HEK293 (cell line): ENCODE data around the gene EFNA2.

Experiments
- BCL11B ChIP-seq: fragments of 450-650 bp; formaldehyde crosslinking; IDR thresholded peaks from 2 replicates; pipeline ENCODE4 v1.5.1; 2016; ENCODE audit warnings: low read depth, missing biosample characterization, missing genetic modification characterization
- KLF1 ChIP-seq: fragments of 450-650 bp; formaldehyde crosslinking; IDR thresholded peaks from 2 replicates; pipeline ENCODE4 v1.5.1; 2016; ENCODE audit warnings: missing biosample characterization, missing genetic modification characterization
- KLF7 ChIP-seq: fragments of 450-650 bp; formaldehyde crosslinking; IDR thresholded peaks from 2 replicates; pipeline ENCODE4 v1.5.1; 2016; ENCODE audit warnings: missing biosample characterization, missing genetic modification characterization, borderline replicate concordance
- SCRT1 ChIP-seq: fragments of 450-650 bp; formaldehyde crosslinking; IDR thresholded peaks from 2 replicates; pipeline ENCODE4 v1.5.1; 2016; ENCODE audit warnings: missing biosample characterization, missing genetic modification characterization, borderline replicate concordance
- SETDB1 ChIP-seq: IDR thresholded peaks from one replicate; pipeline ENCODE4 v1.6.1; 2017; ENCODE audit warnings: mild to moderate bottlenecking, low read length, moderate library complexity, mixed read lengths; ENCODE audit not compliant: insufficient read length
- SP2 ChIP-seq: fragments of 450-650 bp; formaldehyde crosslinking; IDR thresholded peaks from 2 replicates; pipeline ENCODE4 v1.5.1; 2016; ENCODE audit warnings: missing biosample characterization, missing genetic modification characterization
- WT1 ChIP-seq: fragments of 450-650 bp; formaldehyde crosslinking; IDR thresholded peaks from 2 replicates; pipeline ENCODE4 v1.5.1; 2016; ENCODE audit warnings: missing biosample characterization, missing genetic modification characterization
- ZEB2 ChIP-seq: fragments of 450-650 bp; formaldehyde crosslinking; IDR thresholded peaks from 2 replicates; pipeline ENCODE4 v1.5.1; 2016; ENCODE audit warnings: missing biosample characterization, missing genetic modification characterization
- ZIC2 ChIP-seq: fragments of 450-650 bp; formaldehyde crosslinking; IDR thresholded peaks from 2 replicates; pipeline ENCODE4 v1.5.1; 2016; ENCODE audit warnings: missing biosample characterization, missing genetic modification characterization
- ZNF10 ChIP-seq: fragments of 450-650 bp; formaldehyde crosslinking; IDR thresholded peaks from 2 replicates; pipeline ENCODE4 v1.5.1; 2017; ENCODE audit warnings: missing biosample characterization, missing genetic modification characterization
- ZNF121 ChIP-seq: fragments of 450-650 bp; formaldehyde crosslinking; IDR thresholded peaks from 2 replicates; pipeline ENCODE4 v1.5.1; 2016; ENCODE audit warnings: missing biosample characterization, missing genetic modification characterization
- ZNF133 ChIP-seq: fragments of 450-650 bp; formaldehyde crosslinking; IDR thresholded peaks from 2 replicates; pipeline ENCODE4 v1.5.1; 2016; ENCODE audit warnings: missing biosample characterization, missing genetic modification characterization
- ZNF146 ChIP-seq: fragments of 450-650 bp; formaldehyde crosslinking; IDR thresholded peaks from 2 replicates; pipeline ENCODE4 v1.5.1; 2016; ENCODE audit warnings: missing biosample characterization, missing genetic modification characterization
- ZNF174 ChIP-seq: fragments of 450-650 bp; formaldehyde crosslinking; IDR thresholded peaks from 2 replicates; pipeline ENCODE4 v1.5.0; 2017; ENCODE audit warnings: missing biosample characterization, mild to moderate bottlenecking, missing genetic modification characterization
- ZNF2 ChIP-seq: fragments of 450-650 bp; formaldehyde crosslinking; IDR thresholded peaks from 2 replicates; pipeline ENCODE4 v1.5.1; 2016; ENCODE audit warnings: missing biosample characterization, missing genetic modification characterization
- ZNF24 ChIP-seq: fragments of 450-650 bp; formaldehyde crosslinking; IDR thresholded peaks from 2 replicates; pipeline ENCODE4 v1.5.1; 2016; ENCODE audit warnings: missing biosample characterization, missing genetic modification characterization
- ZNF324 ChIP-seq: fragments of 450-650 bp; formaldehyde crosslinking; IDR thresholded peaks from 2 replicates; pipeline ENCODE4 v1.5.1; 2016; ENCODE audit warnings: missing biosample characterization, missing genetic modification characterization
- ZNF341 ChIP-seq: fragments of 450-650 bp; formaldehyde crosslinking; IDR thresholded peaks from 2 replicates; pipeline ENCODE4; 2016; ENCODE audit warnings: low read depth, missing biosample characterization, missing genetic modification characterization
- ZNF391 ChIP-seq: fragments of 450-650 bp; formaldehyde crosslinking; IDR thresholded peaks from 2 replicates; pipeline ENCODE4 v1.5.1; 2016; ENCODE audit warnings: low read depth, missing biosample characterization, missing genetic modification characterization, borderline replicate concordance
- ZNF561 ChIP-seq: fragments of 450-650 bp; IDR thresholded peaks from 2 replicates; pipeline ENCODE4 v1.5.1; 2018; ENCODE audit warnings: missing biosample characterization, missing genetic modification characterization, borderline replicate concordance
- ZNF571 ChIP-seq: fragments of 450-650 bp; formaldehyde crosslinking; IDR thresholded peaks from 2 replicates; pipeline ENCODE4 v1.5.0; 2017; ENCODE audit warnings: missing biosample characterization, missing genetic modification characterization
- ZNF626 ChIP-seq: fragments of 450-650 bp; sonication (Bioruptor Pico); formaldehyde crosslinking; IDR thresholded peaks from 2 replicates; pipeline ENCODE4 v1.5.1; 2018; ENCODE audit warnings: missing biosample characterization, missing genetic modification characterization, inconsistent platforms
- ZNF76 ChIP-seq: fragments of 450-650 bp; formaldehyde crosslinking; IDR thresholded peaks from 2 replicates; pipeline ENCODE4; 2016; ENCODE audit warnings: low read depth, missing biosample characterization, missing genetic modification characterization, borderline replicate concordance
- ZNF785 ChIP-seq: fragments of 450-650 bp; formaldehyde crosslinking; IDR thresholded peaks from 2 replicates; pipeline ENCODE4 v1.5.1; 2016; ENCODE audit warnings: missing biosample characterization, missing genetic modification characterization
- TF ChIP-seq, protein P1 (sequence below): fragments of 450-650 bp; formaldehyde crosslinking; IDR thresholded peaks from 2 replicates; pipeline ENCODE4 v1.5.1; 2016; ENCODE audit warnings: missing biosample characterization, missing genetic modification characterization
- TF ChIP-seq, protein P2 (sequence below): fragments of 450-650 bp; formaldehyde crosslinking; IDR thresholded peaks from 2 replicates; pipeline ENCODE4 v1.5.1; 2016; ENCODE audit warnings: missing biosample characterization, missing genetic modification characterization
- TF ChIP-seq, protein P3 (sequence below): fragments of 450-650 bp; formaldehyde crosslinking; IDR thresholded peaks from 2 replicates; pipeline ENCODE4 v1.5.1; 2016; ENCODE audit warnings: missing biosample characterization, missing genetic modification characterization
- TF ChIP-seq, protein P4 (sequence below): fragments of 450-650 bp; formaldehyde crosslinking; IDR thresholded peaks from 2 replicates; pipeline ENCODE4; 2016; ENCODE audit warnings: missing biosample characterization, missing genetic modification characterization
- TF ChIP-seq, protein P5 (sequence below): fragments of 450-650 bp; formaldehyde crosslinking; IDR thresholded peaks from 2 replicates; pipeline ENCODE4 v1.5.1; 2016; ENCODE audit warnings: missing biosample characterization, missing genetic modification characterization, low read depth

Gene EFNA2

DNA sequence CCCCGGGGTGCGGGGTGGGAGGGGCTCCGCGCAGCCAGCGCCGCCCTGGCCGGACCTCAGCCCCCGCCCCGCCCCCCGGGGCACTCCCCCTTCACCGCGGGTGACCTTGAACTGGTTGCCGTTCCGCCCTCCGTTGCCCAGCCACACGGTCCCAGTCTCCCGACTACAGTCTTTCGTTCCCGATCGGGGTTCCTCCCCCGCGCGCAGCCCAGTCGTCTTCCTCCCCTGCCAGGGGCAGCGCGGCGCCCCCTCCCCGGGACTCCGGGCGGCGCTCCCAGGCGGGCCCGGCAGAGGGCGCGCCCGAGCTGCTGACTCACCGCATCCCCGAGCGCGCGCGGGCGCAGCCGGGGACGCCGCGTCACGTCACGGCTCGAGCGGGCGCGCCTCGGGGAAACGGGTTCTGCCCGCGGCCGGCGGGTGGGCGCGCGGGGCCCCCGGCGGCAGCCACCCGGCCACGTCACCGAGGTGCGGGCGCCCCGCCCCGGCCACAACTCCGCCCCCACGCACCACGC is 36.8 kb upstream of the EFNA2 start (continued):
- TF ChIP-seq, protein P1, sequence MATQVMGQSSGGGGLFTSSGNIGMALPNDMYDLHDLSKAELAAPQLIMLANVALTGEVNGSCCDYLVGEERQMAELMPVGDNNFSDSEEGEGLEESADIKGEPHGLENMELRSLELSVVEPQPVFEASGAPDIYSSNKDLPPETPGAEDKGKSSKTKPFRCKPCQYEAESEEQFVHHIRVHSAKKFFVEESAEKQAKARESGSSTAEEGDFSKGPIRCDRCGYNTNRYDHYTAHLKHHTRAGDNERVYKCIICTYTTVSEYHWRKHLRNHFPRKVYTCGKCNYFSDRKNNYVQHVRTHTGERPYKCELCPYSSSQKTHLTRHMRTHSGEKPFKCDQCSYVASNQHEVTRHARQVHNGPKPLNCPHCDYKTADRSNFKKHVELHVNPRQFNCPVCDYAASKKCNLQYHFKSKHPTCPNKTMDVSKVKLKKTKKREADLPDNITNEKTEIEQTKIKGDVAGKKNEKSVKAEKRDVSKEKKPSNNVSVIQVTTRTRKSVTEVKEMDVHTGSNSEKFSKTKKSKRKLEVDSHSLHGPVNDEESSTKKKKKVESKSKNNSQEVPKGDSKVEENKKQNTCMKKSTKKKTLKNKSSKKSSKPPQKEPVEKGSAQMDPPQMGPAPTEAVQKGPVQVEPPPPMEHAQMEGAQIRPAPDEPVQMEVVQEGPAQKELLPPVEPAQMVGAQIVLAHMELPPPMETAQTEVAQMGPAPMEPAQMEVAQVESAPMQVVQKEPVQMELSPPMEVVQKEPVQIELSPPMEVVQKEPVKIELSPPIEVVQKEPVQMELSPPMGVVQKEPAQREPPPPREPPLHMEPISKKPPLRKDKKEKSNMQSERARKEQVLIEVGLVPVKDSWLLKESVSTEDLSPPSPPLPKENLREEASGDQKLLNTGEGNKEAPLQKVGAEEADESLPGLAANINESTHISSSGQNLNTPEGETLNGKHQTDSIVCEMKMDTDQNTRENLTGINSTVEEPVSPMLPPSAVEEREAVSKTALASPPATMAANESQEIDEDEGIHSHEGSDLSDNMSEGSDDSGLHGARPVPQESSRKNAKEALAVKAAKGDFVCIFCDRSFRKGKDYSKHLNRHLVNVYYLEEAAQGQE (tag by site-specific recombination) = no peak
- TF ChIP-seq, protein P2, sequence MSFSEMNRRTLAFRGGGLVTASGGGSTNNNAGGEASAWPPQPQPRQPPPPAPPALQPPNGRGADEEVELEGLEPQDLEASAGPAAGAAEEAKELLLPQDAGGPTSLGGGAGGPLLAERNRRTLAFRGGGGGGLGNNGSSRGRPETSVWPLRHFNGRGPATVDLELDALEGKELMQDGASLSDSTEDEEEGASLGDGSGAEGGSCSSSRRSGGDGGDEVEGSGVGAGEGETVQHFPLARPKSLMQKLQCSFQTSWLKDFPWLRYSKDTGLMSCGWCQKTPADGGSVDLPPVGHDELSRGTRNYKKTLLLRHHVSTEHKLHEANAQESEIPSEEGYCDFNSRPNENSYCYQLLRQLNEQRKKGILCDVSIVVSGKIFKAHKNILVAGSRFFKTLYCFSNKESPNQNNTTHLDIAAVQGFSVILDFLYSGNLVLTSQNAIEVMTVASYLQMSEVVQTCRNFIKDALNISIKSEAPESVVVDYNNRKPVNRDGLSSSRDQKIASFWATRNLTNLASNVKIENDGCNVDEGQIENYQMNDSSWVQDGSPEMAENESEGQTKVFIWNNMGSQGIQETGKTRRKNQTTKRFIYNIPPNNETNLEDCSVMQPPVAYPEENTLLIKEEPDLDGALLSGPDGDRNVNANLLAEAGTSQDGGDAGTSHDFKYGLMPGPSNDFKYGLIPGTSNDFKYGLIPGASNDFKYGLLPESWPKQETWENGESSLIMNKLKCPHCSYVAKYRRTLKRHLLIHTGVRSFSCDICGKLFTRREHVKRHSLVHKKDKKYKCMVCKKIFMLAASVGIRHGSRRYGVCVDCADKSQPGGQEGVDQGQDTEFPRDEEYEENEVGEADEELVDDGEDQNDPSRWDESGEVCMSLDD (tag by site-specific recombination) = peak; percentile 30
- TF ChIP-seq ZNF626 (tag by site-specific recombination) = no peak; the same call in 1 of the 2 replicates
- no peak for TF ChIP-seq SCRT1 (tag by site-specific recombination)
- TF ChIP-seq, protein P3, sequence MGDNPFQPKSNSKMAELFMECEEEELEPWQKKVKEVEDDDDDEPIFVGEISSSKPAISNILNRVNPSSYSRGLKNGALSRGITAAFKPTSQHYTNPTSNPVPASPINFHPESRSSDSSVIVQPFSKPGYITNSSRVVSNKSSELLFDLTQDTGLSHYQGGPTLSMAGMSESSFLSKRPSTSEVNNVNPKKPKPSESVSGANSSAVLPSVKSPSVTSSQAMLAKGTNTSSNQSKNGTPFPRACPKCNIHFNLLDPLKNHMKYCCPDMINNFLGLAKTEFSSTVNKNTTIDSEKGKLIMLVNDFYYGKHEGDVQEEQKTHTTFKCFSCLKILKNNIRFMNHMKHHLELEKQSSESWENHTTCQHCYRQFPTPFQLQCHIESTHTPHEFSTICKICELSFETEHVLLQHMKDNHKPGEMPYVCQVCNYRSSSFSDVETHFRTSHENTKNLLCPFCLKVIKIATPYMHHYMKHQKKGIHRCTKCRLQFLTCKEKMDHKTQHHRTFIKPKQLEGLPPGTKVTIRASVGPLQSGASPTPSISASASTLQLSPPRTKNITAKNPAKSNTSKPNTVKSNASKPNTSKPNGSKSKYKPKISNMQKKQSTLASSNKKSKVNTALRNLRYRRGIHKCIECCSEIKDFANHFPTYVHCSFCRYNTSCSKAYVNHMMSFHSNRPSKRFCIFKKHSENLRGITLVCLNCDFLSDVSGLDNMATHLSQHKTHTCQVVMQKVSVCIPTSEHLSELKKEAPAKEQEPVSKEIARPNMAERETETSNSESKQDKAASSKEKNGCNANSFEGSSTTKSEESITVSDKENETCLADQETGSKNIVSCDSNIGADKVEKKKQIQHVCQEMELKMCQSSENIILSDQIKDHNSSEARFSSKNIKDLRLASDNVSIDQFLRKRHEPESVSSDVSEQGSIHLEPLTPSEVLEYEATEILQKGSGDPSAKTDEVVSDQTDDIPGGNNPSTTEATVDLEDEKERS (tag by site-specific recombination) = no peak
- peak; percentile 56; the same call in 1 of the 2 replicates for TF ChIP-seq ZNF391 (tag by site-specific recombination)
- no peak for TF ChIP-seq ZNF133 (tag by site-specific recombination)
- no peak for TF ChIP-seq SETDB1
- peak; percentile 72 for TF ChIP-seq WT1 (tag by site-specific recombination)
- peak; percentile 71 for TF ChIP-seq SP2 (tag by site-specific recombination)
- no peak for TF ChIP-seq ZNF121
- TF ChIP-seq BCL11B (tag by site-specific recombination) = peak; percentile 82
- TF ChIP-seq ZNF571 (tag by site-specific recombination) = no peak
- TF ChIP-seq ZNF785 (tag by site-specific recombination) = no peak
- TF ChIP-seq ZNF324 (tag by site-specific recombination) = no peak
- TF ChIP-seq, protein P4, sequence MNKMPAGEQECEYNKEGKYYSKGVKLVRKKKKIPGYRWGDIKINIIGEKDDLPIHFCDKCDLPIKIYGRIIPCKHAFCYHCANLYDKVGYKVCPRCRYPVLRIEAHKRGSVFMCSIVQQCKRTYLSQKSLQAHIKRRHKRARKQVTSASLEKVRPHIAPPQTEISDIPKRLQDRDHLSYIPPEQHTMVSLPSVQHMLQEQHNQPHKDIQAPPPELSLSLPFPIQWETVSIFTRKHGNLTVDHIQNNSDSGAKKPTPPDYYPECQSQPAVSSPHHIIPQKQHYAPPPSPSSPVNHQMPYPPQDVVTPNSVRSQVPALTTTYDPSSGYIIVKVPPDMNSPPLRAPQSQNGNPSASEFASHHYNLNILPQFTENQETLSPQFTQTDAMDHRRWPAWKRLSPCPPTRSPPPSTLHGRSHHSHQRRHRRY (tag by site-specific recombination) = no peak
- 0 out of 2 replicates have a peak, but pooled peaks have one; percentile 45 for TF ChIP-seq KLF7
- TF ChIP-seq ZEB2 = peak; percentile 79
- peak; percentile 83 for TF ChIP-seq KLF1 (tag by site-specific recombination)
- TF ChIP-seq ZNF2 (tag by site-specific recombination) = no peak
- peak; percentile 55; the same call in 1 of the 2 replicates for TF ChIP-seq ZIC2
- TF ChIP-seq ZNF561 (tag by site-specific recombination) = no peak
- TF ChIP-seq ZNF146 (tag by site-specific recombination) = no peak
- TF ChIP-seq, protein P5, sequence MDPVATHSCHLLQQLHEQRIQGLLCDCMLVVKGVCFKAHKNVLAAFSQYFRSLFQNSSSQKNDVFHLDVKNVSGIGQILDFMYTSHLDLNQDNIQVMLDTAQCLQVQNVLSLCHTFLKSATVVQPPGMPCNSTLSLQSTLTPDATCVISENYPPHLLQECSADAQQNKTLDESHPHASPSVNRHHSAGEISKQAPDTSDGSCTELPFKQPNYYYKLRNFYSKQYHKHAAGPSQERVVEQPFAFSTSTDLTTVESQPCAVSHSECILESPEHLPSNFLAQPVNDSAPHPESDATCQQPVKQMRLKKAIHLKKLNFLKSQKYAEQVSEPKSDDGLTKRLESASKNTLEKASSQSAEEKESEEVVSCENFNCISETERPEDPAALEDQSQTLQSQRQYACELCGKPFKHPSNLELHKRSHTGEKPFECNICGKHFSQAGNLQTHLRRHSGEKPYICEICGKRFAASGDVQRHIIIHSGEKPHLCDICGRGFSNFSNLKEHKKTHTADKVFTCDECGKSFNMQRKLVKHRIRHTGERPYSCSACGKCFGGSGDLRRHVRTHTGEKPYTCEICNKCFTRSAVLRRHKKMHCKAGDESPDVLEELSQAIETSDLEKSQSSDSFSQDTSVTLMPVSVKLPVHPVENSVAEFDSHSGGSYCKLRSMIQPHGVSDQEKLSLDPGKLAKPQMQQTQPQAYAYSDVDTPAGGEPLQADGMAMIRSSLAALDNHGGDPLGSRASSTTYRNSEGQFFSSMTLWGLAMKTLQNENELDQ (tag by site-specific recombination) = no peak
- no peak for TF ChIP-seq ZNF10 (tag by site-specific recombination)
- TF ChIP-seq ZNF76 (tag by site-specific recombination) = peak; percentile 13; the same call in 1 of the 2 replicates
- no peak for TF ChIP-seq ZNF24 (tag by site-specific recombination)
- TF ChIP-seq ZNF174 = no peak
- TF ChIP-seq ZNF341 (tag by site-specific recombination) = peak; percentile 69
